ENCODE results near the gene LRRFIP2. TPM values are rescaled to one million over a fixed set of nuclear protein-coding genes. Genes with fewer than 3 reads are reported as not detected.
A peak's percentile ranks its signal among the peaks of the same experiment; 100 is the strongest.

Gene LRRFIP2
- total and polyA plus RNA-seq, 2 donors (not counting 1 experiment from before 2014, with no cell fraction given) = 83.7 to 149 TPM

- DNase-seq (ENCODE audit: low read depth in 2 of 2) = peak; percentile 41 to 78
- peak overlapping the region; percentile 54 for H3K4me2 ChIP-seq (ENCODE audit: extremely low read depth, insufficient read depth, low read length)
- H3K79me2 ChIP-seq (ENCODE audit: control insufficient read depth, insufficient read depth, low read length) = peaks cover 15% of the 10 kb centered on the region
- H2AFZ ChIP-seq (ENCODE audit: low read length) = peak overlapping the region; percentile 38
- H3K36me3 ChIP-seq (ENCODE audit: control insufficient read depth, insufficient read depth, low read length) = no peaks in the 10 kb centered on the region
- H3K27ac ChIP-seq (ENCODE audit: insufficient read depth, low read length) = peak overlapping the region; percentile 83
- H3K9ac ChIP-seq (ENCODE audit: insufficient read depth, low read length) = no peak overlapping the region
- H4K20me1 ChIP-seq (ENCODE audit: control insufficient read depth, extremely low read depth, insufficient read depth, low read length) = no peaks in the 10 kb centered on the region
- no peaks in the 10 kb centered on the region for H3K27me3 ChIP-seq (ENCODE audit: control insufficient read depth, insufficient read depth, low read length)
- TF ChIP-seq CTCF (conservative IDR thresholded peaks at IDR 0.05 in 1 of 2, IDR thresholded peaks at IDR 0.05 in 1 of 2; ENCODE audit: low read depth in 1 of 2, low read length in 2 of 2) = no peak
- TF ChIP-seq EZH2 (IDR thresholded peaks at IDR 0.05; ENCODE audit: low read length, missing control alignments) = no peak
- H3K9me3 ChIP-seq (ENCODE audit: control insufficient read depth, insufficient read depth, low read depth, low read length) = no peaks in the 10 kb centered on the region
- peaks cover 17% of the 10 kb centered on the region for H3K4me1 ChIP-seq (ENCODE audit: control insufficient read depth, extremely low read depth, insufficient read depth, low read length)
- H3K4me3 ChIP-seq (replicated peaks in 1 of 4; ENCODE audit: control extremely low read depth in 1 of 4, insufficient read depth in 1 of 4, low read depth in 3 of 4, low read length in 4 of 4) = peak overlapping the region in 1 of 4 experiments; percentile 24
Observed at GRCh38 chr3:37183976-37184375, 9.6 kb upstream of the LRRFIP2 start.

- peak overlapping the region in 2 of 4 experiments; percentile 7 to 24 for H3K4me3 ChIP-seq (replicated peaks in 1 of 4; ENCODE audit: control extremely low read depth in 1 of 4, insufficient read depth in 1 of 4, low read depth in 3 of 4, low read length in 4 of 4)
- H2AFZ ChIP-seq (ENCODE audit: low read length) = no peak overlapping the region
- TF ChIP-seq CTCF (conservative IDR thresholded peaks at IDR 0.05 in 1 of 2, IDR thresholded peaks at IDR 0.05 in 1 of 2; ENCODE audit: low read depth in 1 of 2, low read length in 2 of 2) = no peak
- no peak for TF ChIP-seq EZH2 (IDR thresholded peaks at IDR 0.05; ENCODE audit: low read length, missing control alignments)
Observed at GRCh38 chr3:37183375-37183831, 9.0 kb upstream of the LRRFIP2 start.

GRCh38 chr3:37182816-37183215 lies 8.4 kb upstream of the LRRFIP2 start:
- H3K9ac ChIP-seq (ENCODE audit: insufficient read depth, low read length) = no peak overlapping the region

More at GRCh38 chr3:37183375-37183831, 9.0 kb upstream of the LRRFIP2 start:
- Histone ChIP-seq H3K4me1 (ENCODE audit: control insufficient read depth, extremely low read depth, insufficient read depth, low read length) (peaks cover 17% of the 10 kb centered on the region), H3K9me3 (ENCODE audit: control insufficient read depth, insufficient read depth, low read depth, low read length) (no peaks in the 10 kb centered on the region), H3K27me3 (ENCODE audit: control insufficient read depth, insufficient read depth, low read length) (no peaks in the 10 kb centered on the region), H3K4me2 (ENCODE audit: extremely low read depth, insufficient read depth, low read length) (peak overlapping the region; percentile 82), H4K20me1 (ENCODE audit: control insufficient read depth, extremely low read depth, insufficient read depth, low read length) (no peaks in the 10 kb centered on the region), H3K79me2 (ENCODE audit: control insufficient read depth, insufficient read depth, low read length) (peaks cover 21% of the 10 kb centered on the region), H3K9ac (ENCODE audit: insufficient read depth, low read length) (no peak overlapping the region), H3K27ac (ENCODE audit: insufficient read depth, low read length) (peak overlapping the region; percentile 83), H3K36me3 (ENCODE audit: control insufficient read depth, insufficient read depth, low read length) (no peaks in the 10 kb centered on the region)
- DNase-seq (ENCODE audit: low read depth in 2 of 2) = peak; percentile 95 to 97

More at GRCh38 chr3:37182816-37183215, 8.4 kb upstream of the LRRFIP2 start:
- H3K27ac ChIP-seq (ENCODE audit: insufficient read depth, low read length) = peak overlapping the region; percentile 79
- DNase-seq (ENCODE audit: low read depth in 2 of 2) = no peak
- H3K79me2 ChIP-seq (ENCODE audit: control insufficient read depth, insufficient read depth, low read length) = peaks cover 27% of the 10 kb centered on the region
- TF ChIP-seq EZH2 (IDR thresholded peaks at IDR 0.05; ENCODE audit: low read length, missing control alignments) = no peak
- TF ChIP-seq CTCF (conservative IDR thresholded peaks at IDR 0.05 in 1 of 2, IDR thresholded peaks at IDR 0.05 in 1 of 2; ENCODE audit: low read depth in 1 of 2, low read length in 2 of 2) = no peak
- H2AFZ ChIP-seq (ENCODE audit: low read length) = no peak overlapping the region
- no peaks in the 10 kb centered on the region for H4K20me1 ChIP-seq (ENCODE audit: control insufficient read depth, extremely low read depth, insufficient read depth, low read length)
- no peak overlapping the region for H3K4me3 ChIP-seq (replicated peaks in 1 of 4; ENCODE audit: control extremely low read depth in 1 of 4, insufficient read depth in 1 of 4, low read depth in 3 of 4, low read length in 4 of 4)
- no peaks in the 10 kb centered on the region for H3K9me3 ChIP-seq (ENCODE audit: control insufficient read depth, insufficient read depth, low read depth, low read length)
- H3K27me3 ChIP-seq (ENCODE audit: control insufficient read depth, insufficient read depth, low read length) = no peaks in the 10 kb centered on the region
- H3K36me3 ChIP-seq (ENCODE audit: control insufficient read depth, insufficient read depth, low read length) = no peaks in the 10 kb centered on the region
- peaks cover 17% of the 10 kb centered on the region for H3K4me1 ChIP-seq (ENCODE audit: control insufficient read depth, extremely low read depth, insufficient read depth, low read length)
- H3K4me2 ChIP-seq (ENCODE audit: extremely low read depth, insufficient read depth, low read length) = no peak overlapping the region

All from fibroblast of lung (primary cell).